ENCODE measurements around the gene TNFRSF1B. TPM values are rescaled to one million over a fixed set of nuclear protein-coding genes. Genes with fewer than 3 reads are reported as not detected.
A peak's percentile ranks its signal among the peaks of the same experiment; 100 is the strongest.

TNFRSF1B gene
- total RNA-seq, 1 donor from 2014 or later, result 21.1 TPM

DNA sequence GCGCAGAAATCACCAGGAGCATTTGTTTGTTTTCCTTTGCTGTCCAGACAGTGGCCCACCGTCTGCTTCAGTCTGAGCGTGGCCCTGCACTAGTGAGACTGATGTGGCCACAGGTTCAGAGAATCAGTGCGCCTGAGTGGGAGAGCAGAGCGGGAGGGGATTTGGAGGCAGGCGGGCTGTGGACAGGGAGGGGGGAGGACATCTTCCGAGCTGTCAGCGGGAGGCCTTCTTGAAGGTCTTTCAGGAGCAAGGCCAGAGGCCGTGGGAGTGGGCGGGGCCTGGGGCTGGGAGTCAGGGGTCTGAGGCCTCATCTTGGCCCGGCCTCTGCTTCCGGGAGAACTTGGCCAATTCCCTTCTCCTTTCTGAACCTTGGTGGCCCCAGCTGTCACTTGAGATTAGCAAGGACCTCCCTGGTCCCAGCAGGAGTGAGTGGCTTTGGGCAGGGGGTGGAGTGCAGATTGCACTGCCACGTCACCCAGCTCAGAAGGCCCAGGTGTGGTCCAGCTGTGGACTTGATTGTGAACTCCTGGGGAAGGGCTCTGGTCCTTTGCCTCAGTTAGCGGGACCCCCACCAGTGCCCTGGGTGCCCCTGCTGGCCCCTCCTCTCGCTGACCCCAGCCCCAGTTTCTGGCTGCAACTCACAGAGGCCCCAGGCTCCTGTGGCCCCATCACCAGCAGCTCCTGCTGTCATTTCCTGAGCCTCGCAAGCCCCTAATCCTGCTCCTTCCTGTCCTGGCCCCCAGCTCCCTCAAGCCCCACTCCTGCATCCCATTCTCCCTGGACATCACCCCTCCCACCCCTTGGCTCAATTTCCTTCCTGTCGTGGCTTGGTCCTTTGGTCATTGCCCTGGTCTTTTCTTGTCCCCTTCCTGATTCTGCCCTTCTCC is 8.4 kb downstream of the TNFRSF1B start:
- no peak for DNase-seq (ENCODE audit: low read depth, low spot score)

DNA sequence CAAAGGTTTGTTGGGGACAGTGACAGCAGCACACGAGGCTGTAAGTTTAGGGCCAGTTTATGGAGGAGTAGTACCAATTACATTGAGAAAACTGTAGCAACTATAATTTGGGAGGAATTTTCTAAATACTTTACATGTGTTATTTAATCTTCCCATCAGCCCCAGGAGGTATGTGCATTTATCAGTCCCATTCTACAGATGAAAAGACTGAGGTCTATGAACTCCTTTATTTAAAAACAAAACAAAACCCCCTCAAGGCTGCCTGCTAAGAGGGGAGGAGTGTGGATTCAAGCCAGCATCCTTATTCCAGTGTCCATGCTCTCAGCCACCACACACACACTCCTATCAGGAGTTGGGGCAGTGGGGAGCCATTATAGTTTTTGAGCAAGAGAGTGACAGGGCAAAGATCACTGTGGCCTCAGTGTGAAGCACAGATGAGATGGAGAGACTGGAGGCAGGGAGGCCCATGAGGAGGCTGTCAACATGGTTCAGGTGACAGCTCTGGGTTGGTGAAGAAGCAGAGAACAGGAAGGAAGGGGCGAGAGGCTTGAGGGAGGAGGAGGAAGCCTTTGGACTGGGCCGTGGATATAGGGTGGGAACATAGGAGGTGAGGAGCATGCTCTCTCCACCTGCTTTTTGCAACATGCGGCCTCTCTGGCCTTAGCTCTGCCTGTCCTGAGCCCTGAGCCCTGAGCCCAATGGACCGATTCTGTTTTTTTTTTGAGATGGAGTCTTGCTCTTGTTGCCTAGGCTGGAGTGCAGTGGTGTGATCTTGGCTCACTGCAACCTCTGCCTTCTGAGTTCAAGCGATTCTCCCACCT is 9.7 kb downstream of the TNFRSF1B start:
- no peak for DNase-seq (ENCODE audit: low read depth, low spot score)

DNA sequence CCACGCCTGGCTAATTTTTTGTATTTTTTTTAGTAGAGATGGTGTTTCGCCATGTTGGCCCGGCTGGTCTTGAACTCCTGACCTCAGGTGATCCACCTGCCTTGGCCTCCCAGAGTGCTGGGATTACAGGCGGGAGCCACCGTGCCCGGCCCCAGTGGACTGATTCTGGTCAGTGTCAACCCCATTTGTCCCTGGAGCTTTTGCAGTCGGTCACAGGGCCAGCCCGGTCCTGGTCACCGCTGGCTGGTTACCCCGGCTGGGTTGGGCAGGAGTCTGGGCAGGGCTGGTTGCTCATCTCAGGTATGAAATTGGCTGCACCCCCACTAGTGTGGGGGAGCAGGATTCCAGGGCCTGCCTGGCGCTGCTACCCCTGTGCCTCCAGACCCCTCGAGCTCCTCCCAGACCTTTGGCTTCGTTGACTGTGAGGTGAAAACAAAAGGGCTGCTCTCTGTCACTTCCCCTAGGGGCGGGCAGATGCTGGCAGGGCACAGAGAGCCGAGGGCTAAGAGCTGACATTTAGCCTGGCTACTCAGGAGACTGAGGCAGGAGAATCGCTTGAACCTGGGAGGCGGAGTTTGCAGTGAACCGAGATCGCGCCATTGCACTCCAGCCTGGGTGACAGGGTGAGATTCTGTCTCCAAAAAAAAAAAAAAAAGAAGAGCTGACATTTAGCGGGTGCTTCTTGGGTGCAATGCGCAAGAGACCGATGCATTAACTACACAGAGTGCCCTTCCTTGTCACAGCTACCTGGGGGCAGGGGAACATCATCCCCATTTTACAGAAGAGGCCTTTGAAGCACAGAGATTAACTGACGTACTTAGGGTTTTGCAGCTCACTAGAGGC is 10.6 kb downstream of the TNFRSF1B start:
- no peak for DNase-seq (ENCODE audit: low read depth, low spot score)

DNA sequence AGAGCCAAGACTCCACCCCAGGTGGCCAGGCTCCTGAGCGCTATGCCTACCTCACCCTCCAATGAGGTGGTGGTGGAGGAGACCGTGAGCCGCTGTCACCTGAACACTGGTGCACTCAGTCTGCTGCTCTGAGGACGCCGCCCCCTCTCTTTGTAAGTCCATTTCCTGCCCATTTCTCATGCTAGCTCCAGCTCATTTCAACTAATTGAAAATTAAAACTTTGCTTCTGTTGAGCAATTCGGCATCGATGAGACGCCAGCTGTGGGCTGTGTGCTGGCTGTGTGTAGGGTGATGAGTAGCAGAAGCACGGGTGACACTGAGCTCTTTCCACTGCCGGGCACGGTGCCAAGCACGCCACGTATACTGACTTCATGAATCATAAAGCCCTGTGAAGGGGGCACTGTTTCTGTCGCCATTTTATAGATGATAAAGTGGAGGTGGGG is 11.2 kb downstream of the TNFRSF1B start:
- peak; percentile 29 for DNase-seq (ENCODE audit: low read depth, low spot score)

DNA sequence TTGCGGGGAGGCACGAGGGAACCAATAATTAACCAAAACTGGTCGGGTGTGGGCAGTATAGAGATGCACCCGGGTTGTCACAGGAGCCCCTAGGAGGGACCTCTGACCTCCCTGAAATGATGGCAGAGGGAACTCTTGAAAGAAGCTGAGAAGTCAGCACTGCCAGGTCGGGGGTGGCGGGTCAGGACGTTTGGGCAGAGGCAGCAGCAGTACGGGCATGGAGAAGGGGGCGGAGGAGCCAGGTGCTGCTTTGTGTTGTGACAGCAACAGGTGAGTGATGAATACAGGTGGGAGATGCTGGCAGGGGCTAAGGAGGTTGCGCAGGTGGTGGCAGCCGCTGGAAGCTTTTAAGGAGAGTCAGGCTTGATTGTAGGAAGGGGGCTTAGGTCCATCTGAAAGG is 11.7 kb downstream of the TNFRSF1B start:
- DNase-seq (ENCODE audit: low read depth, low spot score), result no peak

DNA sequence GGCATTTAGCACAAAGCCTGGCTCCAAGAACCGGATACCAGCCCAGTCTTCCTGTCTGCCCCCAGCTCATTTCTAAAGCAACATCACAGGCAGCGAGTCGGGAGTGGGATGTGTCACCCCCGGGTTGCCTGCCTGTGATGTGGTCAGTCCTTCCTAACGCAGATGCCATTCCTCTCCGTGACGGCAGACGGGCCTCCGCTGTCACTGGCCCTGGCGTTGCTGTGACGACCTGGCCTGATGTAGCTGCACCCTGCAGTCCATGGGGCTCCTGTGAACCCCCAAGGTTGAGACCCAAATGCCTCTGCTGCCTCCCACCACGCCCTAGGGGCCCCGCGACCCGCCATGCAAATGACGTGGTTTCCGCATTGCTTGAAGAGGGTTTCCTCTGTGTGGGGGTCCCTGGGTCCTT is 12.3 kb downstream of the TNFRSF1B start:
- peak; percentile 46 for DNase-seq (ENCODE audit: low read depth, low spot score)

DNA sequence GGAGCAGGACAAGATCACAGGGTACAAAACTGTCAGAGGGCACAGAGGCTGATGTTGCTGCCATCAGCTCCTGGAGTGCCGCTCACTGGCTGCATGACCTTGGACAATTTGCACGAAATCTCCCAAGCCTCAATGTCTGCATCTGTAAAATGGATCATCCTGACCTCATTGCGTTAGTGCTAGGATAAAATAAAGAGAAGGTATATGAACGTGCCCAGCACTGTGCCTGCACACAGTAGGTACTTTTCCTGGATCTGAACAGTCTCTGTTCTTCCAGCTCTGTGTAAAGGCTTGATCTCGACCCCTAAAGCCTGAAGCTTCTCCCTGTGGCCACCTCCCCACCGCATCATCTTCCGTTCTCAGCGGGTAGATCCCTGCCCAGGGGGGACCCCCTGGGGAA is 12.9 kb downstream of the TNFRSF1B start:
- no peak for DNase-seq (ENCODE audit: low read depth, low spot score)

DNA sequence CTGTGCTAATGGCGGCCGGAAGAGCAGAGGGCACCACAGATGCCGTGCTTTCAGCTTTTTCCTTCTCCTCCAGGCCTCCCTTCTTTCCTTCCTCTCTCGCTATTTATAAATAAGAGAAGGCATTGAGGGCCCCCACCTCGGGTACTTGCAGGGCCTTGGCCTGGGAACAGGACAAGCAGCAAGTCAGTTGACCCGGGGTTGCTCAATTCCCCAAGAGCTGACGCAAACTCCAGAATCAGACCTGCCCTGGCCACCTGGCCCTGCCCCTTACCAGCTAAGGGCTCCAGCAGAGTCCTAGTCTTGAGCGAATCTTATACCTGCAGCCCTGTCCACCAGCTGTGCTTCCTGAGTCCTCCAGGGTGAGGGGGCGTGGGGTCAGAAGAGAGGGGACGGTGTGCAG is 13.5 kb downstream of the TNFRSF1B start:
- no peak for DNase-seq (ENCODE audit: low read depth, low spot score)

DNA sequence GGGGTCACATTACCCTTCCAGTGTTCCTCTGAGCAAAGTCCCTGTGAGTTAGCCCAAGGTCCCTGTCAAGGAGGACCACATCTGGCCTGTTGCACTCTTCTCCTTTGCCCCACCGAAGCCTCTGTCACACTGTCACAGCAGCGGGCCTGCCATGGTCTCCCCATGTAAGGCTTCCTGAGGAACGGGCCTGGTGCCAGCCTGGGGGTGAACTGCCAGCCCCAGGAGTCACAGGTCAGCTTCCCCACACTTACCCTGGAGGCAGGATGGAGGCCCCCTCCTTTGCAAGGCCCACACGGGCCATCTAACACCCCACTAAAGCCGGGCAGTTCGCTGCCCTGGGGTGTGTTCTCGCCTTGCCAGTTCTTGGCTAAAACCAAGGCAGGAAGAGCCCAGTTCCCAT is 14.1 kb downstream of the TNFRSF1B start:
- DNase-seq (ENCODE audit: low read depth, low spot score), result no peak

DNA sequence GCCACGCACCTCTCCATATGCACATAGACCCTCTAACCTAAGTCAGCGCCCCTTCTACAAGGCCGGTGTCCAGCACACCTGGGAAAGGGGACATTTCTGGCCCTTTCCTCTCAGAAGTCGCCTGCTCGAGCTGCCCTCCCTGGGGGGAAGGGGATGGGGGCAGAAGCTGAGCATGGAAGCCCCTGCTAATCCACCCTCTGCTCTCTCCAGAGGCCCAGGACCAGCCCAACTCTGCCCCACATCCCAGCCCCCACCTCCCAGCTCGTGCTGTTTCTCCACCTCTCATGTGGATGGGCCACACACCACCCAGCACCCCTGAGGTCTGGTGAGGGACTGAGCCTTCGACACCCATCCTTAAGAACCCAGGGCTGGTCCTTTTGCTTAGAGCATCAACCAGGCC is 14.8 kb downstream of the TNFRSF1B start:
- DNase-seq (ENCODE audit: low read depth, low spot score), result no peak

DNA sequence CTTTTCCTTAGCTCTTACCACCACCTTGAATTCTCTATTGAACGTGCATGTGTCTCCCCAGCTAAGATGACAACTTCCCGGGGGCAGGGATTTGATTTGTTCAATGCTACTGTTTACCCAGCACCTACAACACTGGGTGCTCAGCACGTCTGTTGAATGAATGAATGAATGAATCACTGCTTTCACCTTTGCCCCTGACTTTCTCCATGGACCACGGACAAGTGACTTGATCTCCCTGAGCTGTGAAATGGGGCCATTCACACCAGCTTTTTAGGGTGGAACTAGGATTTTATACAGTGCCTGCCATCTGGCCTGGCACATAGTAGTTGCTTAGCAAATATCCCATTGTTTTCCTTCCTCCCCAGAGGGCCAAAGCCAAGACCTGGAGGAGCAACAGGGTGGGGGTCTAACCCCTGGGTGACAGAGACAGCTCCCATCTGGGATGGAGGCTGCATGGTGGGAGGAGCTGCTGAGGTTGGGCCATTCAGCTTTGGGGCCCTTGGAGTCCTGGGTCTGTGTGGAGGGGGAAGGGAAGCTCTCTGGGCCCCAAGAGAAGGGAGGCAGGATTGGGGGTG is 15.7 kb downstream of the TNFRSF1B start:
- no peak for DNase-seq (ENCODE audit: low read depth, low spot score)

DNA sequence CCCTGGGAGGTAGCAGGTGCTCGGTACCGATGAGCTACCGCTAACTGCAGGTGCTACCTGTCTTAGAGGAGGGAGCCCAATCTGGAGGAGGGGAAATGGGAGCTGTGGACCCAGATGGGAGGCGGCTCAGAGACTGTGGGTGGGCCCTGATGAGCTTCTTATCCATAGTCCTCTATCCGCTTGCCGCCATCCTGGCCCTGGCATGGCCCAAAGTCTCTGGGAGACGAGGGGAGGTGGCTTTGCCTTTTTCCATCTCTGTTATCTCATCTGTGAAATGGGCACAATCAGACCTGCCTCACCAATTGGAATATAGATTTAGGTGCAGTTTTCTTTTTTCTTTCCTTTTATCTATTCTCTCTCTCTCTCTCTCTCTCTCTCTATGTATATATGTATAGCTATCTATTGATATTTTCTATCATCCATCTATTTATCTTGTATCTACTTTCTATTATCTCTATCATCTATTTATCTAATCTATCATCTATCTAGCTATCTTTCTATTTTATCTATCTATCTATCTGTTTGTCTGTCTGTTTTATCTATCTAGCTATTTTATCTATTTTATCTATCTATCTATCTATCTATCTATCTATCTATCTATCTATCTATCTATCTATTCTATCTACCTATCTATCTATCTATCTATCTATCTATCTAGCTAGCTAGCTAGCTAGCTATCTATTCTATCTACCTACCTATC is 16.5 kb downstream of the TNFRSF1B start:
- no peak for DNase-seq (ENCODE audit: low read depth, low spot score)

DNA sequence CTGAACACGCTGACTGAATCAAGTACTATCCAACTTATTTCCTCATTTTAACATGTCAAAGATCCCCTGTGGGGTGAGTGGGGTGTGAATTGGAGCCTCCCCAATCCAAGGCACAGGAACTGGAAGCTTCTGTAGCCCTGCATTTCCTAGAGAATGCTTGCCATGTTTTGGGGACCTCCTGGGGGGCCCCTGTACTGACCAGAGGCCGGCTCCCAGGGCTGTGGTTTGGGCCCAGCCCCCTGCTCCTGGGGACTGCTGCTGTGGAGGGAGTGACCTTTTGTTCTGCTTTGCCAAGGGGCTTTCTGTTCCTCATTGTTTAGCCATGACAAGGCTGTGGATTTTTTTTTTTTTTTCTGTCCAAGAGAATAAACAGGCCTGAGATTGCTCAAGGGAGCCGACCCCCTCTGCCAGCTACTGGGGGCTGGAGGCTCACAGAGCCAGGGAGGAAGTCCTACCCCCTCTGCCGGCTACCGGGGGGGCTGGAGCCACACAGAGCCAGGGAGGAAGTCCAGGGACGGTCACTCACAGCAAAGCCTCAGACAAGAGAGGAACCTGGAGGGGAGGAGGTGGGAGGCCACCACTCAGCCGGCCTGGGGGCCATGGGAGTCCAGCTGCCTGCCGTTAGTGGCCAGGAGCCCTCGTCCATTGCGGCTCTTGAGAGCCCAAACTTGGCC is 17.4 kb downstream of the TNFRSF1B start:
- peak; percentile 73 for DNase-seq (ENCODE audit: low read depth, low spot score)

DNA sequence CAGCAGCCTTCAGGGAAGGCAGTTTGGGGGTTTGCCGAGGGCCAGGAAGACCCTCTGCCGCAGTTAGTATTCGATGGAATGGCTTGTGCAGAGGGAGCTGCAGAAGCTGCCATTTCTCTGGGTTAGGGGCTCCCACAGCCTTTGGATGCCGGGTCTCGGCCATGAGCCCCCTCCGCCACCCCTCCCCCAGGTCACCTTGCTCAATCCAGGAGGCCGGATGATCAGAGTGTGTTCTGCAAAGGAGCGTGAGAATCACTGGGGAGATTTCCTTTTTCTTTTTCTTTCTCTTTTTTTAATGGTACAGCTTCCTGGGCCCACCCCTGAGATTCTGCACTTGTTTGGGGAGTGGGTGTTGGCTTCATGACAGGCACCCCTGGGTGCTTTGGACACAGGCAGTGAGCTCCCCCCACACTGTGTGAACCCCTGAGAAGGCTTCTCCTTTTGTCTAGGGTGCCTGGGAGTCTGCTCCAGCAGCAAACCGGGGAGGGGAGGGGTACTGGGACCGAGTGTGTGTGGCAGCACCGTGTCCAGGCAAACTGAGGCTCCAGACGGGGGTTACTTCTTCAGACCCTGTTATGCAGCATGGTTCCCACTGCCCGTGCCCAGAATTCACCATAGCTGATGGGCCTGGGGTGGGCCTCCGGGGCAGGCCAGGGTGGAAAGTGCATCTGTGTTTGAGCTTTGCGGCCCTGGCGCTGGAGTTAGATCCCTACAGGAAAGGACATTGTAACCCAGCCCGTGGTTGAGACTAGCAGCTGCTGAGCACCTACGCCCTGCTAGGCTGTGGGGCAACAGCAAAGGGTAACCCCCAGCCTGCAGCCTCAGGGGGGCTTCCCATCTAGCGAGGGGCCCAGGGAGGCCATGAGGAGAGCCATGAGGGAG is 18.5 kb downstream of the TNFRSF1B start:
- no peak for DNase-seq (ENCODE audit: low read depth, low spot score)

DNA sequence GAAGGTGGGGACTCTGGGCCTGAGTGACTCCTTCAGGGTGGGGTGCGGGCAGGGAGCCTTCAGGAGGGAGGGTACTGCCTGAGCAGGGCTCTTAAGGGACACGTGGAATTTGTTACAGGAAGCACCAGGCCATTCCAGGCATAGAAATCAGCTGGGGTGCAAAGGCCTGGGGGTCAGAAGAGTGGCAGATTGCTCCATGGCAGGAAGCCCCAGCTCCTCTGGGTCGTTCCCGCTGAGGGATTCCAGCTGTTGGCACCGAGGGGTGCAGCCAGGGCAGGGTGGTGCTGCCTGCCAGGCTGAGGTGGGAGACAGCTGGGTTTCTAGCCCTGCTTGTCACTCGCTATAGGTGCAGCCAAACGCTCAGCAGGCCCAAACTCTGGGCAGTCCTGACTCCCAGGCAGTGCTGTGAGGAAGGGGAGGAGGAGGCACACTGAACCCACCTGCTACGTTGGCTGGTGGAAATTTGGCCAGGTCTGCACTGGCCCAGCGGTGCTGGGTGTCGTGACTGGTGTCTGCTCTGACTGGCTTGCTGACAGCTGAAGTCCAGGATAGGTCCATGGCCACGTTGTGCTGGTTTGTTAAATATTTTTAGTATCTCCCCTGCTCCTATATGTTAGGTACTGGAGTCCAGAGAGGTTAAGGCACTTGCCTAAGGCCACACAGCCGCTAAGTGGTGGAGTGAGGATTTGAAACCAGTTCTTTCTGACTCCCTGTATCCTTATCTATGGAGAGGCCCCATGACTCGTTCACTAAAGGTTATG is 19.3 kb downstream of the TNFRSF1B start:
- DNase-seq (ENCODE audit: low read depth, low spot score), result no peak

DNA sequence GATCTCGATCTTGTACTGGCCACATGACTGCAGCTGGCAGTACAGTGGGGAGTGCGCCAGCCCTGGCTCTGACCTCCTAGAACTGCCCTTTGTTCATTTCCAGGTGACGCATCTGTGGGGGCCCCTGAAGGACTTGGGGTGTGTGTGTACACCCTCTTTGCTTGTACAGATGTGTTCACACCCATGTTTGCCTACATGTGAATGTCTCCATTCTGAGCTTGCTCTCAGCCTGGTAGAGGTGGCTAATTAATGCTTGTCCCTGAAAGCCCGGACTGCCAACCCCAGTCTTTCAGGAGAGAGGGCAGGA is 19.8 kb downstream of the TNFRSF1B start:
- no peak for DNase-seq (ENCODE audit: low read depth, low spot score)

DNA sequence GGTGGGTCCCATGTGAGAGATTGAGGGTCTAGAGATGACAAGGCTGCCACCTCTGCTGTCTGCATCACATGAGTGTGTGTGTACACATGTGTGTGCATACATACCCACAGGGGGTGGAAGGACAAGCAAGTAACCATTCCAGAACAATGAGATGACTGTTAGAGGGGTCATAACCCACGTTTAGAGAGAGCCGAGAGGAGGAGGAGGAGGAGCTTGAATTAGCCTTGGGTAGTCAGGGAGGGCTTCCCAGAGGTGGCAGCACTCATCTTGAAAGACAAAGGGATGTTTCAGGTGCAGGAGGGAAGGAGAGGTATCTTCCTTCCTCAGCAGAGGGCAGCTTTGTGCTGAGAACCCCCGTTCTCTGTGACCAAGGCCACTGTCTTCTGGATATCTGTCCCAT is 21.3 kb downstream of the TNFRSF1B start:
- DNase-seq (ENCODE audit: low read depth, low spot score), result no peak

DNA sequence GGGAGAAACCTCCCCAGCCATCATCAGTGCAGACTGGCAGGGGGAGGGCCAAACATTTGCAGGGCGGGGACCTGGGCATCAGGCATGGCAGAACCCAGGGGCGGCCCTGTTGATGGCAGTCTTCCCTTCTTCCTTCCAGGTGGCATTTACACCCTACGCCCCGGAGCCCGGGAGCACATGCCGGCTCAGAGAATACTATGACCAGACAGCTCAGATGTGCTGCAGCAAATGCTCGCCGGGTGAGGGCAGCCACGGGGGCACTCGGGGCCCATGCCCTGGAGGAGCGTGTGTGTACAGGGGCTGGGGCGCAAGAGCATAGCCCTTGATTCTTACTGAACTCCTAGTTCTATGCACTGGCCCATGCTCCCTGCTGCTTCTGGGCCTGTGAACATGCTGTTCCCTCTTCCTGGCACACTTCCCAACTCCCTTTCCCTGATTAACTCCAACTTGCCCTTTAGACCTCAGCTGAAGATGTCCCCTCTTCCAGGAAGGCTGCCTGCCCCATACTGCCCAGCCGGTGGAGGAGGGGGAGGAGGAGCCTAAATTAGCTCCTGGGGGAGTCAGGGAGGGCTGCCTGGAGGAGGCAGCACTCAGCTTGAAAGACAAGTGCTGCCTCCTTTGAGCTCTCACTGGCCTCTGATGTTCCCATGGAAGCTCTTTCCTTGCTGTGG is 22.0 kb downstream of the TNFRSF1B start:
- DNase-seq (ENCODE audit: low read depth, low spot score), result no peak

Measured in pulmonary artery endothelial cell (primary cell).